OCI-LY7 (cell line): ENCODE results near the gene ISOC1.
A peak's percentile ranks its signal among the peaks of the same experiment; 100 is the strongest.

Experiments used
- CTCF ChIP-seq: fragments of 200-600 bp; sonication (generic); conservative IDR thresholded peaks from 2 replicates; pipeline ENCODE4 v1.5.1; 2014; ENCODE audit warnings: mild to moderate bottlenecking, antibody characterized with exemption, low read length, moderate library complexity, mixed read lengths
- EZH2phosphoT487 ChIP-seq: fragments of 200-600 bp; sonication (generic); IDR thresholded peaks from 2 replicates; pipeline ENCODE4 v1.6.1; 2018; ENCODE audit warnings: low read depth, borderline replicate concordance, mild to moderate bottlenecking, mixed run types, antibody characterized with exemption, low read length, moderate library complexity, mixed read lengths

- TF ChIP-seq CTCF (peak; percentile 41), EZH2phosphoT487 (no peak)
These were observed 19.3 kb downstream of the ISOC1 start for GRCh38 chr5:129113867-129114266.
